NCI-H1930 (cell line): ENCODE data around the gene TSPYL4.
"Not testable (repeated sequence)": the region's sequence is repeated elsewhere in the genome, so short reads cannot be mapped to it uniquely, and the experiment has no call there.

Experiments
- DNase-seq, 2 experiments: peaks; one replicate each; lab custom pipeline; 2025; lab: John Stamatoyannopoulos, UW

The TSPYL4 gene

DNA sequence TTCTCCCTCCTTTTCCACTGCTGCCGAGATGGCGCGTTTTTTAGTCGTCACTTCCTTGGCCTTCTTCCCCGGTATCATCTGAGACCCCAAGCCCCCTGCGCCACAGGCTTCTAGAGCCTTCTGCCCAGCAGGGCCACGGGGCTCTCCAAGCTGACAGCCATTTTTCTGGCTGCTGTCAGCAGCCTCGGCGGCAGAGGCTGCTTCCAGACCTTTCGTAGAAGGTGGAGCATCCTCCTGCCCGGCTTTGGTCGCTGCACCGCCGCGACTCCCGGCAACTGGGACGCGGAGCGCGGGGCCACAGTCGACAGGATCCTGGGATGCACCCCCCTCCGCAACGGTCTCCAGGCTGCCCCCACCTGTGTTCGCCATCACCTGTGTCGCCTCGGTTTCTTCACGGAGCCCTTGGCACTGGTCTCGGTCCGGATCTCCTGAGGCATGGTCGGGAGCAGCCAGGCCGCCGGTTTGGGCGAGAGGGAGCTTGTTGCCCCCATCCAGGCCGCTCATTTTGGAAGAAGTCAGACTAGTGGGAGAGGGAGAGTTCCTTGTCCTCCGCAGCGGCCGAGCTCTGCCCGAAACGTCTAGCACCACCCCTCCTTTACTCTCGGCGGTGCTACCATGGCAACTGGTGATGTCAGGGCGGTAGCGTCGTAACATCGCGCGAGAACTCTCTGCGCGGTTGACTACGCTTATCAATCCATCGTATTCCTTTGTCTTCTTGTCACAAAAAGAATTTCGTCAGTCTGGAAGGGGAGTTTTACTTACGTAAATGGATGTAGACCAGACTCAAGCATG is at the start of gene TSPYL4:
TSPYL4 (minus strand) TSS at position 571 of the 792 bp plus-strand sequence; CDS start at position 504, 67 bp downstream.
- peak; percentile 82 to 92 for DNase-seq

GRCh38 chr6:116301104-116301503 is 47.2 kb upstream of the TSPYL4 start:
- no peak for DNase-seq

DNA sequence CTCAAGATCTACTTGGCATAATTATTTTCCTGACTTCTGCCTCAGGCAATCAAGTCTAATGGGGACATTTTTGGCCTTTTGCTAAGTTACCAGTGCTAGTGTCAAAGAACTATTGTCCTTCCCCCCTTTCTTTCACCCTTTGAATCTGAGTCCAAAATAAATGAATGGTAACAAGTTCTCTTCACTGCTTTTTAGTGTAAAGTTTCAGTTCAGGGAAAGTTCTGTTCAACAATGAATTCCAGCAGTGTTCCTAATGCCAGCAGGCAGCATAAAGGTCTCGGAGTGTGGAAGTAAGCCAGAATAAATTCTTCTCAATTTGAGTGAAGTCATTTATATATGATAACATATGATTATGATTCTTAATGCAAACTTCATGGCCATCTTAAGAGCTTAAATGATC is 46.7 kb upstream of the TSPYL4 start:
- DNase-seq, result no peak

- no peak for DNase-seq
Measured at GRCh38 chr6:116298973-116299372, 45.1 kb upstream of the TSPYL4 start.

- no peak for DNase-seq
Measured at GRCh38 chr6:116298273-116298672, 44.4 kb upstream of the TSPYL4 start.

GRCh38 chr6:116292553-116292952 is 38.7 kb upstream of the TSPYL4 start:
- DNase-seq, result no peak

GRCh38 chr6:116291701-116292396 is 38.0 kb upstream of the TSPYL4 start:
- no peak for DNase-seq

DNA sequence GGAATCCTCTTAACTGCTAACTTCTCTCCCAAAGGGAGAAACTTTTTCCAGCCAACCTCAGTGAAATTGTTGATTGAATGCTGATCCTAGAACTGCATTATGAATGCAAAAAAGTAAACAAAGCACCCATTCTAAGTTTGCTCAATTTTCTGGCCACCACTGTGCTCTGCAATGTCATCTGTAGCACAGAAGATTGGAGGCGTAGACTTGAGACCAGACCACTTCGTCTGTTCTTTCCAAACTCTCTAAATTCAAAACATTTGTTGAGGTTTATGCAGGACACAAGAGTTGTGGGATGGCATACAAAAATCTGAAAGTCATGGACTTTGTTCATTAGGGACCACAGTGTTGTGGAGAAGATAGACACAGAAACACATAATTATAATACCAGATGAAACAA is 36.9 kb upstream of the TSPYL4 start:
- DNase-seq, result no peak

DNA sequence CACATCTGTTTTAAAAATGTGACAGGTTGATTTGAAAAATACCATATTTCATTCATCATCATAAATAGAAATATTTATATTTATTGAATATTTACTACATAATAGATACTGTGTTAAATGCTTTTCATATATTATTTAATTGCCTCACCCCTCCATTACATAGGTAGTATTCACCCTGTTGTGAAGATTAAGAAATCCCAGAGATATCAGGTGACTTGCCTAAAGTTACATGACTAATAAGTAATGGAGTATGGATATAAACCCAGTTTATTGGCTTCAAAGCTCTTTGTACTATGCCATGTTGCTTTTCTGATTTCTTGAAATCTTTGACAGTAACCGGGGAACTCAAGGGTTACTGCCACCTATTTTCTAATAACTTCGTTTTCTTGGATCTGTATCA is 36.0 kb upstream of the TSPYL4 start:
- no peak for DNase-seq

DNA sequence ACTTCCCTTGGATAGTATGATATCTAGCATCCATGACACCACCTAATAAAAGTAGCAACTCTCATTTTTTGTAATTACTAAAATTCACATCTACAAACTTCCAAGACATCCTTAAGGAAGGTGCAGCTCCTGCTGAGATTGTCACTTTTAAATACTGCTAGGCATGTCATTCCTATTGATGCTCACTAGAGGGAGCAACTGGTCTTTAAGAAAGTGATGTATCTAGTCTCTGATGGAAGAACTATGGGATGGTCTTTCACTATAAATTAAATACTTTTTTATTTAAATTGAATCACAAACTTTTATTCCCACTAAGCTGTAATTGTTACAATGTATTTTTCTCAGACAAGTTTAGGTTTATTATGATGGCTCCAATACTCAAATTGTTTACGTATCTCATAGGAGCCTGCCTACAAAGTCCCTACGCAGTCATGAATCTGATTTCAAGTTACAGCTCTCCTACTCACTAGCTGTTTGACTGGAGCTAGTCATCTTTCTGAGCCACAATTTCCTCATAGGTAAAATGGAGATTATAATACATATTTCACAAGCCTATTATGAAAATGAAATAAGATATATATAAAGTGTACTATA is 33.9 kb upstream of the TSPYL4 start:
- peak in 1 of 2 experiments; percentile 53 for DNase-seq

DNA sequence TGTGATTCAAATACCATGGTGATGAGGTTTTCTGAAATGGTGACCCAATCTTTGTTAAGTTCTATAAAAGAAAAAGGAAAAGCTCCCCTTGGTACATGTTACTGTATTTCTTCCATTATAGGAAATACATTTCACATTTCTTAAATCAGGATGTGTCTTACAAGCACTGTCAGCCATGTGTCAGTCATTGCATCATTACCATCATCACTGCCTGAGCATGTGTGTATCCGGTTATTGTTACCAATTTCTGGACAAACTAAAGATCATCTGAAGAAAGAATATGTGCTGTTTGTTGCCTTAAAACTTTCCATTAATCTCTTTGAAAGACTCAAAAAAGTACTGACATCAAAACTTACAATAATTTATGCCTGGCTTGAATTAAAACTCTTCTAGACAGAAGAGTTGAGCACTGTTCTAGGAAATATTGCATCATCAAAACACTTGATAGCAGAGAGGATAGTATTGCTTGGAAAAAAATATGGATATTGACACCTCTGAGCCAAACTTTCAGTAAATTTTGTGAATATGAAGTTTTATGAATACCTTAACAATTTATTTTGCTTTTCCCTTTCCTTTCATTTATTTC is 33.0 kb upstream of the TSPYL4 start:
- DNase-seq, result no peak

GRCh38 chr6:116284984-116285383 is 31.1 kb upstream of the TSPYL4 start:
- not testable (repeated sequence) for DNase-seq

DNA sequence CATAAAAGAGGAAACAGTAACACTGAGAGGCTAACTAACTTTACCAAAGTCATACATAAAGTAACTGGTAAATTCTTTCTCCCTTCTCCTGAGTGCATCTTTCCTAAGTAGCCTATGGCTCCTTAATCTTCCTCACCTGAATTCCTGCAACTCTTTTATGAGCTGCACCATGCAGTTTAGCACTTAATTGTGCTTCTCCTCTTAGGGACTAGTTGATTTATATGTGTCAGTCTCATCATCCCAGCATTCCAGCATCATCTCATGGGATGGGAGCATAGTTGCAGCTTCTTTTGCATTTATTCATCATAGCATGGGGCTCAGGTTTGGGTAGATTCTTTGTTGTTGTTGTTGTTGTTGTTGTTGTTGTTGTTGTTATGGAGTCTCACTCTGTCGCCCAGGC is 29.3 kb upstream of the TSPYL4 start:
- no peak for DNase-seq

GRCh38 chr6:116282698-116283097 is 28.8 kb upstream of the TSPYL4 start:
- DNase-seq, result no peak

- DNase-seq, result no peak
Measured at GRCh38 chr6:116280933-116281316, 27.1 kb upstream of the TSPYL4 start.

- no peak for DNase-seq
Measured at GRCh38 chr6:116280161-116280932, 26.5 kb upstream of the TSPYL4 start.

DNA sequence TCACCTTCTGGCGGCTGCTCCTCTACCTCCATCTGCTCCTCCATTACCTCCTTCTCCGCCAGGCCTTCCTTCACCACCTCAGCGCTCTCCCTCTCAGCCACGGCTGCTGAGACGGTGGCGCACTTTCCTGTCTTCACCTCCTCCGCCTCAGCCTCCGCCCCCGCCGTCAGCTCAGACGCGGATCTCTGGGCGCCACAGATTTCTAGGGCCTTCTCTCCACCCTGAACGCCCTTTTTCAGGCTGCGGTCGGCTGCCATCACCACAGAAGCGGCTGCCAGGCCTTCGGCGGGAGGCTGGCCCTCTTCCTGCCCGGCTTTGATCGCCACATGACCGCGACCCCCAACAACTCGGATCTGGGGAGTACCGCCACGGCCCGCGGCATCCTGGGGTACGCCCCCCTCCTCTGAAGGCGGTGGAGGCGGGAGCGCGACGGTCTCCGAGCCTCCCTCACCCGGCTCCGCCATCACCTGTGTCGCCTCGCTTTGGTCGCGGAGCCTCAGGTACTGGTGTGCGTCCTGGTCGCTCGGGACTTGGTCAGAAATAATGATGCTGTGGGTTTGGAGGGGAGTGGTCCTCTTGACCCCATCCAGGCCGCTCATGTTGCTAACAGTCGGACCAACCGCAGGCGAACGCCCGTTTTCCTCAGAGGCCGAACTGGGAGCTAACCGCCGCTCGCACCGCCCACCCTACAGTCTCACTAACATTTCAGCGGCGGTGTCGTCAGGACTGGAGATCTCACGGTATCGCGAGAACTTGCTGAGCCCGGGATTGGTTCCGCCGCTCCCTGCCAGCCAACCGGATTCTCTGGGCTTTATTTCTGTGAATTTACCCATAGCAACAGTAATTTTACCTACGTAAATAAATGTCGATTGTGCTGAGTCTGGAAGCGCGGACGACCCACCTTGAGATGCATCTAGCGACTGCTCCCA is 25.6 kb upstream of the TSPYL4 start, which contains the start of gene TSPYL1:
TSPYL1 (minus strand) TSS at position 699 of the 929 bp plus-strand sequence; CDS start at position 599, 100 bp downstream.
- peak; percentile 87 to 93 for DNase-seq

GRCh38 chr6:116278854-116279231 is 25.0 kb upstream of the TSPYL4 start:
- DNase-seq, result no peak

DNA sequence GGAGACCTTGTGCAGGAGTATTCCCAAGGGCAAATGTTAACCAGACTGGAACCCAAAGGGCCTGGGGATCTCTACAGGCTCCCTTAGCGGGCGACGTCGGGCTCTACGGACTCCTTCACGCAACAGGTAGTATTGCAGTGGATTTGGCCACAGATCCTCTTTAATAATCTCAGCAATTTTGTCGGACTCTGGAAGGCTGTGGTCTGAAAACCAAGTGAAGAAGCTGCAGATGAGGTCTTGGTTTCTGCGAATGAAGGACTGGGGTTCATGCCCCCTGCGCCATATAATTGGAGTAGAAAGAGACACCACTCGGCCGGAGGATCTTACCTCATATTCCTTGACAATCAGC is 24.6 kb upstream of the TSPYL4 start:
- no peak for DNase-seq

DNA sequence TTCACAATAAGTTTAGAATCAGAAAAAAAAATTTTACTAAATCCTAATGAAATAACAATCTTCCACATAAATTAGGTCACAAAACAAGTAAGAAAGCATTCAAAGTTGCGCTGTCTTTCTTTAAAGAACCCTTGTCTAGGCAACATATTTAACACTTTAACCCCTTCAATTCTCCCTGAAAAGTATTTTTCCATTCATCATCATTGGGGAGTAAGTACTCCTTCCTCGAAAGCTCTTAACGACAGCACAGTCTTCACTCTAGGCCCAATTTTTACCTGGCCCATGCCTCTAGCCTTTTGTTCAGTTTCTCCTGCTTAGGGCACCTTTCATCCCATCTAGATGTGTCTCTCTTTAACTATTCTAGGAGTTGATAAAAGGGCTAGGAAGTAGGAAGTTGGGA is 23.2 kb upstream of the TSPYL4 start:
- DNase-seq, result no peak
